ENCODE measurements around the gene SMG6.

GRCh38 chr17:2107506-2107905 lies 196.1 kb downstream of the SMG6 start:
- TF ChIP-seq CTCF (conservative IDR thresholded peaks at IDR 0.05 in 1 of 2, IDR thresholded peaks at IDR 0.05 in 1 of 2; ENCODE audit: extremely low read depth in 1 of 2, insufficient read depth in 1 of 2, low read depth in 1 of 2, low read length in 2 of 2) (no peak), EZH2 (IDR thresholded peaks at IDR 0.05; ENCODE audit: borderline replicate concordance, low read length) (no peak)

All from mammary epithelial cell (primary cell).